Femur (tissue), 1 donor: Measurements from ENCODE around the gene C11orf52.
"Not testable (repeated sequence)": the region's sequence is repeated elsewhere in the genome, so short reads cannot be mapped to it uniquely, and the experiment has no call there.

ENCODE experiments used
- DNase-seq: peaks from one replicate; pipeline ENCODE4 v3.0.0-alpha.2; 2017

Gene C11orf52

DNA sequence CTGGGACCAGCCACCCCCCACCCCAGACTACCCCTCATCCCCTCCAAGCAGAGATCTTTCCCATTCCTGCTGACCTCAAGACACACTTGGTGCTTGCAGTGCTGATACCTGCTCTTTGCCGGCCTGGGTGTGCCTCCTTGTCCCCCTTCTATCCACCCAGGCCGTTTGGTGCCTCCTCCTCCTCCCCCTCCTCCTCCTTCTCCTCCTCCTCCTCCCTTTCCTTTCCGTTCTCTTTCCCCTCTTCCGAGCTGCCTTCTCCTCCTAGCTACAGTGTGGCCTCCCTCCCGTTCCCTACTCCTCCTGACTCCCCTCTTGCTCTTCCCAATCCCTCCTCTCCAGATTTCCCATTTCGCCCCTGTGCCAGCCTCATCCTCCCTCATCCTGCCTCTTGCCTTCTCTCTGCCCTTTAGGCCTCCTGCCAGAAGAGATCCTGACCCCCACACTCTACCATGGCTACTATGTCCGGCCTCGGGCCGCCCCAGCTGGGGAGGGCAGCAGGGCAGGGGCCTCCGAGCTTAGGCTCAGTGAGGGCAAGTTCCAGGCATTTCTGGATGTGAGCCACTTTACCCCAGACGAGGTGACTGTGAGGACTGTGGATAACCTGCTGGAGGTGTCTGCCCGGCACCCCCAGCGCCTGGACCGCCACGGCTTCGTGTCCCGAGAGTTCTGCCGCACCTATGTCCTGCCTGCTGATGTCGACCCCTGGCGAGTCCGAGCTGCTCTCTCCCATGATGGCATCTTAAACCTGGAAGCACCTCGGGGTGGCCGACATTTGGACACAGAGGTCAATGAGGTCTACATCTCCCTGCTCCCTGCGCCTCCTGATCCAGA is 5.5 kb upstream of the C11orf52 start:
- peak; percentile 41 for DNase-seq

DNA sequence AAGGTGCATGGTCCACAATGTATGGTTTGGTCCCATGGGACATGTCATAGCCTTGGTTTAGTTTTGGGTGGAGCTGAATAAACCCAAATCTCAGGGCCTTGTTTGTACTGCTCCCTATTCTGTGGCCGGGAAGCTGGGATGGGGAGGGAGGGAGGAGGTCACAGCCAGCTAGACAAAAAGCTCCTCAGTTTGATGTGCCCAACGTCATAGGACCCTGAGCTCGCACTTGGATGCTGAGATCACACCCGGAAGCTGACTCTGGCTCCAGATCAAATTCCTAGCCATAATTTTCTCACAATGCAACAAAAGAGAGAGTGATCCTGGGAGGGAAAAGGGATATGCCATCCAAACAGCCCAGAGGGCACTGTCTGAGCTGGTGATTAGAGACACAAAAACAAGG is 4.7 kb upstream of the C11orf52 start:
- DNase-seq: peak; percentile 75

DNA sequence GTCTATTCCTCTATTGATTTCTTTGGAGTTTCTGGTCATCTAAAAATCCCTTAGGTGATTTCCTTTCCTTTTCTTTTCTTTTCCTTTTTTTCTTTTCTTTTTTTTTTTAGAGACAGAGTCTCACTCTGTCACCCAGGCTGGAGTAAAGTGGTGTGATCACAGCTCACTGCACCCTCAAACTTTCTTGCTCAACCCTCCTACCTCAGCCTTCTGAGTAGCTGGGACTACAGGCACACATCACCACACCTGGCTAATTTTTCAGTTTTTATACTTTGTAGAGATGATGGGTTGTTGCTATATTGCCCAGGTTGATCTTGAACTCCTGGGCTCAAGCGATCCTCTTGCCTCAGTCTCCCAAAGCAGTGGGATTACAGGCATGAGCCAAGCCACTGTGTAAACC is 1.9 kb upstream of the C11orf52 start:
- no peak for DNase-seq

- no peak for DNase-seq
Observed at GRCh38 chr11:111917312-111917711, 1.4 kb upstream of the C11orf52 start.

- no peak for DNase-seq
Observed at GRCh38 chr11:111917788-111918187, 925 bp upstream of the C11orf52 start.

DNA sequence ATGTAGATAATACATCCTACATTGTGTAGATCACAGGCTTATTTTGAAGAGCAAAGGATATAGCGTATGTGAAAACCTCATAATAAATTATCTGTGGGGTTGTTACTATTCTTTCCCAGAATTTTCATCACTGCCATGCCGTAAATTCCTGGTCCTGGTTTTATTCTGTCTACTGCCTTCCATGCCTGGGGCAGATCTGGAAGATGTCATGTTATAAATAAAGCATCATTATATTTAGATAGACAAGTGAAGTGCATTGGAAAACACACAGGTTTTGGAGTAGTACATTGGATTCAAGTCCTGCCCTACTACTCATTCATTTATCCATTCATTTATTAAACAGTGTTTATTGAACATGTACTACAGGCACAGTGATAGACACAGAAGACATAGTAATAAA is 2.2 kb downstream of the C11orf52 start:
- no peak for DNase-seq

GRCh38 chr11:111921541-111922230 is 3.0 kb downstream of the C11orf52 start:
- no peak for DNase-seq

- DNase-seq: no peak
Observed at GRCh38 chr11:111922803-111923202, 4.1 kb downstream of the C11orf52 start.

- no peak for DNase-seq
Observed at GRCh38 chr11:111923351-111923788, 4.7 kb downstream of the C11orf52 start.

DNA sequence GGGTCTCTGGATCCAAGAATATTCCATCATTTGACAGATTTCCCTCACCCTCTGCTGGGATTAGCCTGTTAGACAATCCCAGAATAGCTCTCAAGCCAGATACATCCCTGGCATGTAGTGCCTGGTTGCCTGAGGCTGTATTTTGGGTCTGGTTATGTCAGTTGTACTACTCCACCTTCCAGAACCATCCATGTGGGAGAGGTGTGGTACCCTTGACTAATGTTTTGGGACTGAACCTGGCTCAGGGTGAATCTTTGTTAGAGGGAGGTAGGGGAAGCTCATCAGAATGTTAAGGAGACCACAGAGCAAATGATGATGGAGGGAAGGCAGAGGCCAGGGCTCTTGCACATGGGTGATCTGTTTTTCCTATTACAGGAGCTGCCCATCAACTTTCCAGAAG is 5.2 kb downstream of the C11orf52 start:
- DNase-seq: no peak

- no peak for DNase-seq
Observed at GRCh38 chr11:111925953-111926352, 7.2 kb downstream of the C11orf52 start.

DNA sequence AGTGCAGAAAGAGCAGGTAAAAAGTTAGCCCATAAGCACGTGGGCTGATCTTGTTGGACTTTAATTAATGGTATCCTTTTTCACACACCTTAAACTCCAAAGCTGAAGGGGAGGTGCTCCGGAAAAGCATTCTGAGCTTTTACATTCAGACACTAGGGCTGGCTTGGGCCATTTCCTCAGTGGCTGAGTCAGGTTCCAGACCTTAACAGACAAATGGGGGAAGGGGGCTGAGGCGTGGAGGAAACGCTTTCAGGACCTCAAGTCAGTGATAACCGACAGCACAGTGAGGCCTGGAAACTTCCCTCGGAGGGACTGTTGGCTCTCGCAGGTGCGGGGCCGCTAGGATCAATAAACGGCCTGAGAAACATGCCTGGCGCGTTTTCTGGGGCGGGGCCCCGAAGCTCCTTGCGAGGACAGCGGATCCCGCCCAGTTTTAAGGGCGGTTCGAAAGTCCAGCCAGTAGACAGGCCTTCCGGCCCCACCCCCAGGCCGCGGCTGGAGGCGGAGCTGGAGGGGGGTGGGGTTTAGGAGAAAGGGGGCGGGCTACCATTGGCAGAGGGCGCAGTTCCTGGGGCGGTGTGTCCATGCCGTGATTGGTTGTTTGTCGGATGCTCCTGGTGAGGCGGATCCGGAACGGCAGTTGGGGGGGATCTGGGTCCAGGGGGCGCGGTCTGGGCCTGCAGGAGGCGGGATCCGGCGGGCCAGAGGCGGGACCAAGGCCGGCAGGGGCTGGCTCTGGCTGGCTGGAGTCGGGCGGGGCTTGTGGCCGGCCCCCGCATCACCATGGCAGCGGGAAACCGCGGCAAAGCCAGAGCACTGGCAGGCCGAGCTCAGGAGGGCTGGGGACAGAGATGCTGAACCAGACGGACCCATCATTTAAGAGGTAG is 8.0 kb downstream of the C11orf52 start:
- peak; percentile 99 for DNase-seq

DNA sequence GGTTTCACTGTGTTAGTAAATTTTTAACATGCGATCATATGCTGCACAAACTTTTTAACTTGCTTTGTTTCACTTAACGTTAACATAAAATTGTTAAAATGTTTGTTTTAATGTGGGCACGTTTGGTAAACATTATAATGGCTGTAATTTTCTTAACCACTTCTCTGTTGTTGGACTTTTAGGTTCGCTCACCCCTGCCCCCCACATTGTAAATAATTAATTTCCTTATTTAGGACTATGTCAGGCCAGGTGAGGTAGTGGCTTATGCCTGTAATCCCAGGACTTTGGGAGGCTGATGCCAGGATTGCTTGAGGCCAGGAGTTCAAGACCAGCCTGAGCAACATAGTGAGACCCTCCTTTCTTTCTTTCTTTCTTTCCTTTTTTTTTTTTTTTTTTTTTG is 11.8 kb downstream of the C11orf52 start:
- no peak for DNase-seq

DNA sequence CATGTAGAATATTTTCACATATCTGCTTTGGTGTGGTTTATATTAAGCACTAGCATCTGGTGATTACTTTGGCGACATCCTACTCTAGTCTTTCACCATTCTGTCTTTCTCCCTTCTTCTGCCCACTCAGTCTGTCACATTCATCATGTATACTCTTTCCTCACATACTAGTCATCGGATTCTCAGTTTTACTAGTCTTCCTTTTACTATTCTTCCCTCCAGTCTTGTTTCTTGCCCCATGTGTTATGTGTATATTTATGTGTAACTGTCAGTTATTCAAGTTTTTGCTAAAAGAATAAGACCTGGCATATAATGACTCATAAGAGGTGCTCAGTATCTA is 13.9 kb downstream of the C11orf52 start:
- DNase-seq: no peak

- not testable (repeated sequence) for DNase-seq
Observed at GRCh38 chr11:111933176-111933575, 14.5 kb downstream of the C11orf52 start.

DNA sequence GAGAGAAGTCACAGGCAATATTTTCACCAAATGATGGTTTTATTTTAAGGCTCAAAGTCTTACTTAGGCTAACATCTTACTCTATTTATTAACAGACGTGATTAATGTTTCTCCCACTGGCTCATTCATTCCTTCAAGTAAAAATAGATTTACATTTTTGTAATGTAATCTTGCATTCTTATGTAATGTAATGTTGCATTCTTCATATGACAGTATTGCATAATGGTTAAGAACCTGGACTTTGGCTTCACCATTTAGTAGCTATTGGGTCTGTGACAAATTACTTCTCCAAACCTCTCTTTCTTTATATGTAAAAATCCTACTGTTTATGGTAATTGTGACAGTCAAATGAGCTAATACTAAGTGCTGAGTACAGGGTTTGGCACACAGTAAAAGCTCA is 15.2 kb downstream of the C11orf52 start:
- DNase-seq: no peak

DNA sequence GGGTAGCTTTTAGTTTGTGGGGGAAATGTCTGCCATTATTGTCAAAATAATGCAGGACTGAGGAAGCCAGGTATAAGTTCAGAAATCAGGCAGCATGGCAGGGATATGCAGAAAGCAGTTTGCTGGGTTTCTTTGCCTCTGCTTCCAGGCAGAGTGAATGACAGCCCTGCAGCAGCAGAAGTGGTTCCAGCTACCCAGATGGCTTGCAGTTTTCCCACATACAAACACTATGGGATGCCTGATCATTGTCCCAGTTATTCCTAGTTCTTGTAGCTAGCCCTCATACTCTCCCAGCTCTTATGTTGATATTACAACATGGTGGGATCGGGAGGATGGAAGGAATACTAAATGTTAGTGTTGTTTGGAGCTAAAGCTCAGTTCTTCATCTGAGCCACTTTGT is 15.6 kb downstream of the C11orf52 start:
- no peak for DNase-seq

- no peak for DNase-seq
Observed at GRCh38 chr11:111935317-111936039, 16.8 kb downstream of the C11orf52 start.

GRCh38 chr11:111936040-111936540 is 17.4 kb downstream of the C11orf52 start:
- DNase-seq: no peak

DNA sequence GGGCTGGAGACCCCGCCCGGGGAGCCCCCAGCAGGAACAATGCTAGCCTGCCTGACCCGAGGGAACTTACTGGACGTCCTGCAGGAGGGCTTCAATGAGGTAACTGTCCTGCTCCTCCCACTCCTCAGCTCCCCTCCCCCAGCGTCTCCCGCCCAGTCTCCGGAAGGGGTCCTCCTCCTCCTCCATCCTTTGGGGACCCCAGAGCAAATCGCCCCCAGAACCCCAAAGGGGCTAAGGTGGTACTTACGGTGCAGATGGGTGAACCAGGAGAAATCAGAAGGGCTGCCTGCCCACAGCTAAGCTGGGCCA is 18.7 kb downstream of the C11orf52 start:
- no peak for DNase-seq

DNA sequence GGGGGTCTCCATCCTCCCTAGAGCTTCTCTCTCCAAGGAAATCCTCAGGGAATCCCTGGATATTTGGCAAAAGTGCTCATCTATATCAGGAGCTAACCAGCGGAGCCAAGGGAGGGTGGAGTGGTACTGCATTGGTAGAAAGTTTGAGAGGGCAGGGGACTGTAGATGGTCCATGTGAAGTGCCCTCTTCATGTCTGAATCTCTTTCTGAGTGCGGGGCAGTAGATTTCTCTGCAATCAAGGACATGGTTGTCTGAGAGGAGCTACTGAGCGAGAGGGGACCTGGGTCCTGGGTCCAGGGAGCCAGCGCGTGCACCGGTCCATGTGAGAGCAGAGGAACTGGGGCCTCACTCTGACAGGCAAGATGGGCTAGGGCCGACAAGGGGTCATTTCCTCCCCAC is 19.1 kb downstream of the C11orf52 start:
- DNase-seq: no peak

GRCh38 chr11:111938687-111939160 is 20.0 kb downstream of the C11orf52 start:
- DNase-seq: no peak
